OCI-LY3 (cell line): ENCODE data around the gene ST3GAL3.

Experiments
- H2AFZ ChIP-seq: fragments of 200-600, 300-600 bp; shearing (Covaris generic); 2 replicates; pipeline ENCODE4 v1.6.0; 2014; ENCODE audit warnings: antibody characterized with exemption, low read depth, low read length
- H3K27ac ChIP-seq: fragments of 200-600, 300-600 bp; sonication (generic); 2 replicates; pipeline ENCODE4 v1.5.1; 2014; ENCODE audit warnings: mild to moderate bottlenecking, low read length, moderate library complexity, mixed read lengths
- H3K27me3 ChIP-seq: fragments of 200-600, 300-600 bp; sonication (generic); 2 replicates; pipeline ENCODE4 v1.6.1; 2014; ENCODE audit warnings: low read depth, low read length, mixed read lengths
- H3K36me3 ChIP-seq: fragments of 200-600, 300-600 bp; sonication (generic); replicated peaks from 2 replicates; pipeline ENCODE3; 2014; ENCODE audit warnings: low read depth, low read length, mixed read lengths
- H3K4me1 ChIP-seq: fragments of 300-600, 200-600 bp; sonication (generic); 2 replicates; pipeline ENCODE4 v1.6.1; 2014; ENCODE audit warnings: low read length, mixed read lengths
- H3K4me2 ChIP-seq: fragments of 200-600, 300-600 bp; sonication (generic); 2 replicates; pipeline ENCODE4 v1.6.1; 2014; ENCODE audit warnings: low read length, mixed read lengths
- H3K4me3 ChIP-seq: fragments of 300-600, 200-600 bp; sonication (generic); 2 replicates; pipeline ENCODE4 v1.5.1; 2014; ENCODE audit warnings: antibody characterized with exemption, mild to moderate bottlenecking, low read length, moderate library complexity
- H3K79me2 ChIP-seq: fragments of 300-600, 200-600 bp; shearing (Covaris generic); 2 replicates; pipeline ENCODE4 v1.6.1; 2014; ENCODE audit warnings: mild to moderate bottlenecking, low read length, mixed read lengths
- H3K9ac ChIP-seq: fragments of 300-600, 200-600 bp; shearing (Covaris generic); 2 replicates; pipeline ENCODE4 v1.6.0; 2014; ENCODE audit warnings: mild to moderate bottlenecking, low read length, moderate library complexity
- H3K9me3 ChIP-seq: fragments of 200-600, 300-600 bp; shearing (Covaris generic); 2 replicates; pipeline ENCODE4 v1.6.1; 2014; ENCODE audit warnings: low read length, mixed read lengths; ENCODE audit not compliant: insufficient read depth
- H4K20me1 ChIP-seq: fragments of 200-600, 300-600 bp; sonication (generic); 2 replicates; pipeline ENCODE4 v1.6.1; 2016; ENCODE audit warnings: low read length, mixed read lengths; ENCODE audit not compliant: insufficient read depth
- CTCF ChIP-seq: fragments of 200-600, 300-600 bp; sonication (generic); IDR thresholded peaks from 2 replicates; pipeline ENCODE4 v1.5.1; 2014; ENCODE audit warnings: antibody characterized with exemption, low read length, low read depth
- EZH2phosphoT487 ChIP-seq: fragments of 200-600 bp; shearing (Covaris generic); IDR thresholded peaks from 2 replicates; pipeline ENCODE4 v1.6.1; 2018; ENCODE audit warnings: antibody characterized with exemption, mixed run types, low read depth

The ST3GAL3 gene

GRCh38 chr1:43754892-43755291, 47.6 kb downstream of the ST3GAL3 start:
- Histone ChIP-seq H3K36me3 (no peaks in the 10 kb centered on the region), H3K4me1 (no peaks in the 10 kb centered on the region), H3K4me2 (no peak overlapping the region), H3K79me2 (no peaks in the 10 kb centered on the region), H3K27me3 (no peaks in the 10 kb centered on the region), H3K27ac (no peak overlapping the region), H2AFZ (no peak overlapping the region), H3K4me3 (no peak overlapping the region), H3K9ac (no peak overlapping the region), H3K9me3 (no peaks in the 10 kb centered on the region), H4K20me1 (no peaks in the 10 kb centered on the region)
- TF ChIP-seq CTCF = no peak
- no peak for TF ChIP-seq EZH2phosphoT487

GRCh38 chr1:43757343-43758053, 50.2 kb downstream of the ST3GAL3 start:
- TF ChIP-seq CTCF = no peak
- no peak for TF ChIP-seq EZH2phosphoT487
- H3K9ac ChIP-seq = no peak overlapping the region
- H2AFZ ChIP-seq = no peak overlapping the region
- no peaks in the 10 kb centered on the region for H3K9me3 ChIP-seq
- no peaks in the 10 kb centered on the region for H4K20me1 ChIP-seq
- no peak overlapping the region for H3K4me3 ChIP-seq
- no peaks in the 10 kb centered on the region for H3K36me3 ChIP-seq
- no peak overlapping the region for H3K4me2 ChIP-seq
- no peaks in the 10 kb centered on the region for H3K27me3 ChIP-seq
- H3K27ac ChIP-seq = no peak overlapping the region
- H3K79me2 ChIP-seq = no peaks in the 10 kb centered on the region
- no peaks in the 10 kb centered on the region for H3K4me1 ChIP-seq

- no peaks in the 10 kb centered on the region for H3K36me3 ChIP-seq
- H3K27me3 ChIP-seq = no peaks in the 10 kb centered on the region
- no peak overlapping the region for H3K27ac ChIP-seq
- no peak overlapping the region for H3K4me2 ChIP-seq
- H3K4me1 ChIP-seq = no peaks in the 10 kb centered on the region
- no peaks in the 10 kb centered on the region for H3K79me2 ChIP-seq
- no peak overlapping the region for H3K4me3 ChIP-seq
- H3K9me3 ChIP-seq = no peaks in the 10 kb centered on the region
- H4K20me1 ChIP-seq = no peaks in the 10 kb centered on the region
- no peak overlapping the region for H3K9ac ChIP-seq
- no peak for TF ChIP-seq EZH2phosphoT487
- no peak overlapping the region for H2AFZ ChIP-seq
Measured at GRCh38 chr1:43760745-43761317, 53.5 kb downstream of the ST3GAL3 start.

- Histone ChIP-seq H3K36me3 (no peaks in the 10 kb centered on the region), H4K20me1 (no peaks in the 10 kb centered on the region), H2AFZ (no peak overlapping the region), H3K9ac (no peak overlapping the region), H3K4me2 (no peak overlapping the region), H3K79me2 (no peaks in the 10 kb centered on the region), H3K4me3 (no peak overlapping the region), H3K27me3 (no peaks in the 10 kb centered on the region), H3K9me3 (no peaks in the 10 kb centered on the region), H3K4me1 (peaks cover 9% of the 10 kb centered on the region), H3K27ac (no peak overlapping the region)
- TF ChIP-seq CTCF (peak; percentile 81), EZH2phosphoT487 (no peak)
Measured at GRCh38 chr1:43763497-43763973, 56.2 kb downstream of the ST3GAL3 start.
